ENCODE data around the gene ABCG1. TPM values are rescaled to one million over a fixed set of nuclear protein-coding genes. Genes with fewer than 3 reads are reported as not detected.

Gene ABCG1
- polyA plus RNA-seq, 1 donor from 2014 or later: 14.2 TPM

DNA sequence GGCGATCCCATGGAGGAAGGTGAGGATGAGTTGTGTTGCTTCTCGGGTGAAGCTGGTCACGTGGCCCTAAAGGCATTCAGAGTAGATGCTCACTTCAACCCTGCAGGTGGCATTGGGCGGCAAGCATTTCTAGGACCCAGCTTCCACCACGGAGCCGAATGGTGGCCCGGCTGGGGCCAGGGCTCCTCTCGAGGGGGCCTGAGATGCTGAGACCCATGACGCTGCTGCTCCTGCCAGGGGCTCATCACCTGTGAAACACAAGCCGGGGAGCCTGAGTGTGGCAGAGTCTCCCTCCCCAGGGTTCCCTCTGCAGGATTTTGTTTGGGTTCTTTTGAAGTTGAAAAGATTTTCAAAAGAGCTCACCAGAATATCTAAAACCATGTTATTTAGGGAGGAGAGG, 41.2 kb downstream of the ABCG1 start:
- H3K27ac ChIP-seq (ENCODE audit: low read length): no peak overlapping the region
- H3K9me3 ChIP-seq (ENCODE audit: low read length): no peaks in the 10 kb centered on the region
- no peak overlapping the region for H3K9ac ChIP-seq (ENCODE audit: low read length)
- TF ChIP-seq, protein P1, sequence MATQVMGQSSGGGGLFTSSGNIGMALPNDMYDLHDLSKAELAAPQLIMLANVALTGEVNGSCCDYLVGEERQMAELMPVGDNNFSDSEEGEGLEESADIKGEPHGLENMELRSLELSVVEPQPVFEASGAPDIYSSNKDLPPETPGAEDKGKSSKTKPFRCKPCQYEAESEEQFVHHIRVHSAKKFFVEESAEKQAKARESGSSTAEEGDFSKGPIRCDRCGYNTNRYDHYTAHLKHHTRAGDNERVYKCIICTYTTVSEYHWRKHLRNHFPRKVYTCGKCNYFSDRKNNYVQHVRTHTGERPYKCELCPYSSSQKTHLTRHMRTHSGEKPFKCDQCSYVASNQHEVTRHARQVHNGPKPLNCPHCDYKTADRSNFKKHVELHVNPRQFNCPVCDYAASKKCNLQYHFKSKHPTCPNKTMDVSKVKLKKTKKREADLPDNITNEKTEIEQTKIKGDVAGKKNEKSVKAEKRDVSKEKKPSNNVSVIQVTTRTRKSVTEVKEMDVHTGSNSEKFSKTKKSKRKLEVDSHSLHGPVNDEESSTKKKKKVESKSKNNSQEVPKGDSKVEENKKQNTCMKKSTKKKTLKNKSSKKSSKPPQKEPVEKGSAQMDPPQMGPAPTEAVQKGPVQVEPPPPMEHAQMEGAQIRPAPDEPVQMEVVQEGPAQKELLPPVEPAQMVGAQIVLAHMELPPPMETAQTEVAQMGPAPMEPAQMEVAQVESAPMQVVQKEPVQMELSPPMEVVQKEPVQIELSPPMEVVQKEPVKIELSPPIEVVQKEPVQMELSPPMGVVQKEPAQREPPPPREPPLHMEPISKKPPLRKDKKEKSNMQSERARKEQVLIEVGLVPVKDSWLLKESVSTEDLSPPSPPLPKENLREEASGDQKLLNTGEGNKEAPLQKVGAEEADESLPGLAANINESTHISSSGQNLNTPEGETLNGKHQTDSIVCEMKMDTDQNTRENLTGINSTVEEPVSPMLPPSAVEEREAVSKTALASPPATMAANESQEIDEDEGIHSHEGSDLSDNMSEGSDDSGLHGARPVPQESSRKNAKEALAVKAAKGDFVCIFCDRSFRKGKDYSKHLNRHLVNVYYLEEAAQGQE (IDR thresholded peaks at IDR 0.05; ENCODE audit: borderline replicate concordance): no peak
- TF ChIP-seq SMC3 (conservative IDR thresholded peaks at IDR 0.05; ENCODE audit: poor library complexity) (no peak), TAF1 (IDR thresholded peaks at IDR 0.05; ENCODE audit: low read depth) (no peak), EZH2 (IDR thresholded peaks at IDR 0.05; ENCODE audit: borderline replicate concordance, insufficient read depth, low read length, poor library complexity, severe bottlenecking) (no peak)
- no peaks in the 10 kb centered on the region for H3K79me2 ChIP-seq (replicated peaks; ENCODE audit: insufficient read depth, low read length)
- H3K4me2 ChIP-seq (ENCODE audit: low read length): no peak overlapping the region
- H3F3A ChIP-seq (ENCODE audit: insufficient read depth, low read length, poor library complexity, severe bottlenecking): no peaks in the 10 kb centered on the region
- H3K36me3 ChIP-seq (ENCODE audit: insufficient read depth, low read length): no peaks in the 10 kb centered on the region
- no peak overlapping the region for H2AFZ ChIP-seq (ENCODE audit: low read depth, low read length)
- no peaks in the 10 kb centered on the region for H3K27me3 ChIP-seq (ENCODE audit: insufficient read depth, low read depth, low read length)
- H3K9me2 ChIP-seq (ENCODE audit: insufficient read depth, low read length): no peaks in the 10 kb centered on the region
- H3K4me3 ChIP-seq (ENCODE audit: low read length): no peak overlapping the region
- H4K20me1 ChIP-seq (ENCODE audit: insufficient read depth): no peaks in the 10 kb centered on the region

DNA sequence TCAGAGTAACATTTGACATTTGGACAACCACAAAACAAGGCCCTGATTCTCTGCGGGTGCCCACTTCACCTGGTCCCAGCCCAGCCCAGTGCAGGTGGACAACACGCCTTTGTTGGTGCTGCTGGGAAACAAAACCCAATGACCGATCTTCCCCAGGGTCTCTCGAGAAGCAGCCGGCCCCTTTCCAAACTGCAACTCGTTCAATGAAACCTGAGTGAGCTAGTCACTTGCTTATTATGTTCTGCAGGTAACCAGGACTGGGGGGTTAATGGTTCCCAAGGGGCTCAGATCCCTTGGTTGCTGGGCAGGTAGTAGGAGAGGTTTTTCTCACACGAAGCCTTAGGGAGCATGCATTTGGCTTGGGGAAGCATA, 42.9 kb downstream of the ABCG1 start:
- Histone ChIP-seq H2AFZ (ENCODE audit: low read depth, low read length) (no peak overlapping the region), H3K27me3 (ENCODE audit: insufficient read depth, low read depth, low read length) (no peaks in the 10 kb centered on the region), H3K4me3 (ENCODE audit: low read length) (no peak overlapping the region), H3K27ac (ENCODE audit: low read length) (no peak overlapping the region), H3K9me2 (ENCODE audit: insufficient read depth, low read length) (no peaks in the 10 kb centered on the region), H3K9me3 (ENCODE audit: low read length) (no peaks in the 10 kb centered on the region), H3K36me3 (ENCODE audit: insufficient read depth, low read length) (no peaks in the 10 kb centered on the region), H3F3A (ENCODE audit: insufficient read depth, low read length, poor library complexity, severe bottlenecking) (no peaks in the 10 kb centered on the region), H4K20me1 (ENCODE audit: insufficient read depth) (no peaks in the 10 kb centered on the region), H3K9ac (ENCODE audit: low read length) (no peak overlapping the region), H3K4me2 (ENCODE audit: low read length) (no peak overlapping the region), H3K79me2 (replicated peaks; ENCODE audit: insufficient read depth, low read length) (no peaks in the 10 kb centered on the region)
- TF ChIP-seq, protein P1 (IDR thresholded peaks at IDR 0.05; ENCODE audit: borderline replicate concordance): no peak
- TF ChIP-seq EP300 (conservative IDR thresholded peaks at IDR 0.05; ENCODE audit: poor library complexity, severe bottlenecking) (no peak), MXI1 (conservative IDR thresholded peaks at IDR 0.05; ENCODE audit: poor library complexity, severe bottlenecking) (no peak), POLR2AphosphoS5 (IDR thresholded peaks at IDR 0.05) (no peak), EZH2 (IDR thresholded peaks at IDR 0.05; ENCODE audit: borderline replicate concordance, insufficient read depth, low read length, poor library complexity, severe bottlenecking) (no peak)
- TF ChIP-seq, protein P2, sequence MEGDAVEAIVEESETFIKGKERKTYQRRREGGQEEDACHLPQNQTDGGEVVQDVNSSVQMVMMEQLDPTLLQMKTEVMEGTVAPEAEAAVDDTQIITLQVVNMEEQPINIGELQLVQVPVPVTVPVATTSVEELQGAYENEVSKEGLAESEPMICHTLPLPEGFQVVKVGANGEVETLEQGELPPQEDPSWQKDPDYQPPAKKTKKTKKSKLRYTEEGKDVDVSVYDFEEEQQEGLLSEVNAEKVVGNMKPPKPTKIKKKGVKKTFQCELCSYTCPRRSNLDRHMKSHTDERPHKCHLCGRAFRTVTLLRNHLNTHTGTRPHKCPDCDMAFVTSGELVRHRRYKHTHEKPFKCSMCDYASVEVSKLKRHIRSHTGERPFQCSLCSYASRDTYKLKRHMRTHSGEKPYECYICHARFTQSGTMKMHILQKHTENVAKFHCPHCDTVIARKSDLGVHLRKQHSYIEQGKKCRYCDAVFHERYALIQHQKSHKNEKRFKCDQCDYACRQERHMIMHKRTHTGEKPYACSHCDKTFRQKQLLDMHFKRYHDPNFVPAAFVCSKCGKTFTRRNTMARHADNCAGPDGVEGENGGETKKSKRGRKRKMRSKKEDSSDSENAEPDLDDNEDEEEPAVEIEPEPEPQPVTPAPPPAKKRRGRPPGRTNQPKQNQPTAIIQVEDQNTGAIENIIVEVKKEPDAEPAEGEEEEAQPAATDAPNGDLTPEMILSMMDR (IDR thresholded peaks at IDR 0.05; ENCODE audit: poor library complexity, severe bottlenecking): no peak
